ENCODE results near the gene IFNL2. TPM values are rescaled to one million over a fixed set of nuclear protein-coding genes. Genes with fewer than 3 reads are reported as not detected.
"Not testable (repeated sequence)": the region's sequence is repeated elsewhere in the genome, so short reads cannot be mapped to it uniquely, and the experiment has no call there.

IFNL2 gene
- total RNA-seq, 1 donor from 2014 or later, result not detected

GRCh38 chr19:39265321-39265916 is 2.8 kb upstream of the IFNL2 start:
- CTCF ChIA-PET, result no interaction called here
- no peak for ATAC-seq (ENCODE audit: low read depth)

GRCh38 chr19:39268531-39269223 is 481 bp downstream of the IFNL2 start:
- H3K27ac Mint-ChIP-seq; DNase-seq; CTCF ChIA-PET; intact Hi-C loops (cut with micrococcal nuclease); H3K36me3 Mint-ChIP-seq (ENCODE audit: low read depth); POLR2A ChIA-PET; H3K4me3 Mint-ChIP-seq; H3K4me1 Mint-ChIP-seq; ATAC-seq (ENCODE audit: low read depth); H3K9me3 Mint-ChIP-seq: not testable (repeated sequence)
- peaks cover 27% of the 10 kb centered on the region for H3K27me3 Mint-ChIP-seq

More at GRCh38 chr19:39265321-39265916, 2.8 kb upstream of the IFNL2 start:
- peaks cover 39% of the 10 kb centered on the region for H3K27me3 Mint-ChIP-seq
- H3K4me3 Mint-ChIP-seq, result no peak overlapping the region
- no peak for TF ChIP-seq CTCF (IDR thresholded peaks at IDR 0.05)
- intact Hi-C loops (cut with micrococcal nuclease), result no loop called here
- no peaks in the 10 kb centered on the region for H3K4me1 Mint-ChIP-seq
- H3K27ac Mint-ChIP-seq, result no peak overlapping the region
- H3K9me3 Mint-ChIP-seq, result no peaks in the 10 kb centered on the region
- H3K36me3 Mint-ChIP-seq (ENCODE audit: low read depth), result no peaks in the 10 kb centered on the region
- POLR2A ChIA-PET, result no interaction called here
- no peak for DNase-seq

GRCh38 chr19:39269369-39269768 is 1.2 kb downstream of the IFNL2 start:
- H3K4me1 Mint-ChIP-seq; CTCF ChIA-PET; ATAC-seq (ENCODE audit: low read depth); H3K9me3 Mint-ChIP-seq; intact Hi-C loops (cut with micrococcal nuclease); DNase-seq; POLR2A ChIA-PET; H3K4me3 Mint-ChIP-seq; H3K27ac Mint-ChIP-seq; H3K36me3 Mint-ChIP-seq (ENCODE audit: low read depth): not testable (repeated sequence)
- H3K27me3 Mint-ChIP-seq, result peaks cover 26% of the 10 kb centered on the region

GRCh38 chr19:39270036-39270871 is 2.1 kb downstream of the IFNL2 start:
- Mint-ChIP-seq H3K36me3 (ENCODE audit: low read depth) (no peaks in the 10 kb centered on the region), H3K9me3 (no peaks in the 10 kb centered on the region), H3K4me1 (no peaks in the 10 kb centered on the region), H3K4me3 (no peak overlapping the region), H3K27me3 (peaks cover 22% of the 10 kb centered on the region), H3K27ac (no peak overlapping the region)
- ChIA-PET POLR2A (no interaction called here), CTCF (no interaction called here)
- intact Hi-C loops (cut with micrococcal nuclease), result no loop called here
- no peak for TF ChIP-seq CTCF (IDR thresholded peaks at IDR 0.05)
- no peak for DNase-seq
- ATAC-seq (ENCODE audit: low read depth), result no peak

- POLR2A ChIA-PET; ATAC-seq (ENCODE audit: low read depth); H3K9me3 Mint-ChIP-seq; H3K4me3 Mint-ChIP-seq; CTCF ChIA-PET; DNase-seq; H3K4me1 Mint-ChIP-seq; intact Hi-C loops (cut with micrococcal nuclease); H3K36me3 Mint-ChIP-seq (ENCODE audit: low read depth); H3K27ac Mint-ChIP-seq: not testable (repeated sequence)
- peaks cover 16% of the 10 kb centered on the region for H3K27me3 Mint-ChIP-seq
Measured at GRCh38 chr19:39273859-39274258, 5.7 kb downstream of the IFNL2 start.

GRCh38 chr19:39275578-39275977 is 7.4 kb downstream of the IFNL2 start:
- ChIA-PET POLR2A (no interaction called here), CTCF (no interaction called here)
- Mint-ChIP-seq H3K27ac (no peak overlapping the region), H3K4me3 (no peak overlapping the region), H3K4me1 (no peaks in the 10 kb centered on the region), H3K27me3 (peaks cover 10% of the 10 kb centered on the region), H3K9me3 (no peaks in the 10 kb centered on the region), H3K36me3 (ENCODE audit: low read depth) (no peaks in the 10 kb centered on the region)
- intact Hi-C loops (cut with micrococcal nuclease), result no loop called here
- TF ChIP-seq CTCF (IDR thresholded peaks at IDR 0.05), result no peak
- no peak for ATAC-seq (ENCODE audit: low read depth)
- no peak for DNase-seq
